LHCN-M2 (cell line): Measurements from ENCODE around the gene C1QTNF8. TPM values are rescaled to one million over a fixed set of nuclear protein-coding genes. Genes with fewer than 3 reads are reported as not detected.

Experiments used
- DNase-seq: peaks from one replicate; pipeline ENCODE4 v3.0.0-alpha.2; 2012; ENCODE audit warnings: low read depth
- total RNA-seq: library from RNA; depleted of rRNA; stranded (reverse); fragments of >200 nt; gene quantifications from 2 replicates; pipeline ENCODE4 v1.2.3, GENCODE V29; 2014

The C1QTNF8 gene
- total RNA-seq, 1 experiment from 2014 or later = not detected

DNA sequence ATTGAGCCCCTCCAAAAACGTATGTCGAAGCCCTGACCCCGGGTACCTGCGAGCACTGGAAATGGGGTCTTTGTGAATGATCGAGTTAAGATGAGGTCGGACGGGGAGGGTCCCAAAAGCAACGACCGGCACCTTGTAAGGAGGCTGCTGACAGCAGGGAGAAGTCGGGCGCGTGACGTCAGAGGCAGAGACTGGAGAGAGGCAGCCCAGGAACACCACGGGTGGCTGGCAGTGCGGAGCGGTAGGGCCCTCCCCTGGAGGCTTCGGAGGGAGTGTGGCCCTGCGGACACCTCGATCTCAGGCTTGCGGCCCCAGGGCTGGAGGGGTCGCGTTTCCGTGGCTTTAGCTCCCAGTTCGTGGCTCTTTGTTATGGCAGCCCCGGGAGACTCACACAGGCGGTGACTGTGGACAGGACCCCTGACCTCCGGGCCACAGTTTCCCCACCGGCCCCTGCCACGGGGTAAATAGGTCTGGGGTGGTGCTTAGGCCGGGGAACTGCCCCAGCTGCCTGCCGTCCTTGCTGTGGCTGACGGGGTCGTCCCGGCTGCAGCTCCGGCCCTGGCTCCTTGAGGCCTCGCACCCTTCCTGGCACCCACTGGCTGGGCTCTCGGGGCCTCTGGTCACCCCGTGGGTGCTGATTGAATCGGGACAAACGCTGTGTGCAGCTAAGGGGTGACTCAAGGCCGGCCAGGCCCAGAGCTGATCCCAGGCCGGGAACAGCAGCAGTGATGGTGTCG lies 34.1 kb downstream of the C1QTNF8 start:
- DNase-seq = no peak

GRCh38 chr16:1060416-1061340 lies 35.4 kb downstream of the C1QTNF8 start:
- DNase-seq = no peak

GRCh38 chr16:1059310-1059709 lies 36.7 kb downstream of the C1QTNF8 start:
- no peak for DNase-seq

GRCh38 chr16:1058216-1058615 lies 37.8 kb downstream of the C1QTNF8 start:
- DNase-seq = no peak

- DNase-seq = no peak
Observed at GRCh38 chr16:1057252-1057932, 38.7 kb downstream of the C1QTNF8 start.

DNA sequence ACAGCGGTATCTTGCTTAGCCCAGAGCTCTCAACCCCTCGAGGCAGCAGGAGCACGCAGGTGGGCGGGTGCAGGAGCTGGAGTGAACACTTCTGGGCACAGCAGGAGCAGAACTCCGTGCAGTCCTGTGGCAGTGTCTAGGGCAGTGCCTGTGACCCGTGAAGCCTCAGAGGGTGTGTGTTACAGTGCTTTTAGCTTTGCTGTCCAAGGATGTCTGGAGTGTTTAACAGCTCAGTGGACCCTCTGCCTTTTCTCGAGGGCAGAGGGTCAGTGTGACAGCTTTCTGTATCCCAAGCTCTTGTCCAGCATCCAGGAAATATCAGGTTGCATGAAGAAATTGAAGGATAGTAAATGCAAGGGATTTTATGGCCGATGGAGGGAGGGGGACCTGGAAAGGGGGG lies 39.8 kb downstream of the C1QTNF8 start:
- DNase-seq = no peak

- DNase-seq = no peak
Observed at GRCh38 chr16:1055557-1055924, 40.5 kb downstream of the C1QTNF8 start.

GRCh38 chr16:1054660-1055556 lies 41.1 kb downstream of the C1QTNF8 start:
- DNase-seq = peak; percentile 64

GRCh38 chr16:1053700-1054368 lies 42.2 kb downstream of the C1QTNF8 start:
- DNase-seq = no peak

GRCh38 chr16:1053121-1053521 lies 42.9 kb downstream of the C1QTNF8 start:
- peak; percentile 77 for DNase-seq

- DNase-seq = no peak
Observed at GRCh38 chr16:1052721-1053120, 43.3 kb downstream of the C1QTNF8 start.

GRCh38 chr16:1051446-1051845 lies 44.6 kb downstream of the C1QTNF8 start:
- no peak for DNase-seq

- no peak for DNase-seq
Observed at GRCh38 chr16:1050921-1051320, 45.1 kb downstream of the C1QTNF8 start.

- DNase-seq = no peak
Observed at GRCh38 chr16:1050516-1050915, 45.5 kb downstream of the C1QTNF8 start.

- DNase-seq = no peak
Observed at GRCh38 chr16:1049976-1050247, 46.1 kb downstream of the C1QTNF8 start.

DNA sequence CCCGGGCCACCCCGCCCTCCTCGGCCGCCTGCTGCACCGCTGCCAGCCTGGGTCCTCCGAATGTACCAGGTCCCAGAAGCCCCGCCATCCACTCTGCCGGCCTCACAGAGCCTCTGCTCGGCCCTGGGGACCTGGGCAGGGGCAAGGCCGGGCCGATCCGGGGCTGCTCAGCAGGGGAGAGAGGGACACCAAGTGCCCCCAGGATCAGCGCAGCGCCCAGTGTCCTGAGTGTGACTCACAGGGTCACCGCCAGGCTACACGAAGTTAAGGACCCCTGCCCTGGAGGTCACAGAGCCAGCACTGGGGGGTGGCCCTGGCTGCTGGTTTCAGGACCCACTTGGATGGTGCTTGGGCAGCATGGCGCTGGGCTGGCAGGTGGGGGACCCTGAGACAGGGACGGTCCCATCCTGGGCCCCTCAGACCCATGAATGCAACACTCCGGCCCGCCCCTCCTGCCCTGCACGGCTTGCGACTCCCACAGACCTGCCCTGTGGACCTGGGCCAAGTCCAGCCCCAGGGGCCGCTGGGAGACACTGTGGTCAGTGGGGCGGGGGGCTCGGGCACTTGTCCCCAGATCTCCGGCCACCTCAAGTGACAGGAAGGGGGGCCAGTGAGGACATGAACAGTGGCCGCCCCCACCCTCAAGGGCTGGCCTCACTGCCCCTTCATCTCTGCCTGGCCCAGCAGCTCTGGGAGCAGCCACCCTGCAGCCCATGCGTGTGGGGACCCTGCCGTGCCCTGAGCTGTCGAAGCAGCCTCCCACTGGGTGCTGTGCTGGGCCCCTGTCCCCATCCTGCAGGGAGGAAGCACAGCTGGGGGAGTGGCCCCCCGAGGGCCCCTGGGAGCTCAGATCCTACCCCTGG lies 46.7 kb downstream of the C1QTNF8 start:
- no peak for DNase-seq

- DNase-seq = peak; percentile 68
Observed at GRCh38 chr16:1048442-1049112, 47.5 kb downstream of the C1QTNF8 start.

- DNase-seq = no peak
Observed at GRCh38 chr16:1047801-1048200, 48.2 kb downstream of the C1QTNF8 start.

DNA sequence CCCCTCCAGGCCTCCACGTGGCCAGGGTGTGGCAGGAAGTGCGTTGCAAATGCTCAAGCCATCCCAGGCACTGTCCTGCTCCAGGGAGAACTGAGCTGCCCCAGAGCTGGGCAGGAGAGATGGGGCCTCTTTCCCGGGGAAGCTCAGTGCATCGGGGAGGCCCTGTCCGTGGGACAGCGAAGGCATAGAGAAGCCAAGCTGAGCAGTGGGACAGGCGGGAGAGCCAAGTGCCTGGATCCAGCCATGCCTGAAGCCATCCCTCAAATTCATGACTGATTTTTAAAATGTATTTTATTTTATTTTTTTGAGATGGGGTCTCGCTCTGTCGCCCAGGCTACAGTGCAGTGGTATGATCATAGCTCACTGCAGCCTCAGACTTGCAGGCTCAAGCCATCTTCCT lies 48.9 kb downstream of the C1QTNF8 start:
- DNase-seq = no peak
